Left forelimb (tissue), 1 donor: Measurements from ENCODE around the gene FANK1.

Source experiments
- DNase-seq: peaks from one replicate; pipeline ENCODE4 v3.0.0-alpha.2; 2018; ENCODE audit warnings: low spot score

FANK1 gene

DNA sequence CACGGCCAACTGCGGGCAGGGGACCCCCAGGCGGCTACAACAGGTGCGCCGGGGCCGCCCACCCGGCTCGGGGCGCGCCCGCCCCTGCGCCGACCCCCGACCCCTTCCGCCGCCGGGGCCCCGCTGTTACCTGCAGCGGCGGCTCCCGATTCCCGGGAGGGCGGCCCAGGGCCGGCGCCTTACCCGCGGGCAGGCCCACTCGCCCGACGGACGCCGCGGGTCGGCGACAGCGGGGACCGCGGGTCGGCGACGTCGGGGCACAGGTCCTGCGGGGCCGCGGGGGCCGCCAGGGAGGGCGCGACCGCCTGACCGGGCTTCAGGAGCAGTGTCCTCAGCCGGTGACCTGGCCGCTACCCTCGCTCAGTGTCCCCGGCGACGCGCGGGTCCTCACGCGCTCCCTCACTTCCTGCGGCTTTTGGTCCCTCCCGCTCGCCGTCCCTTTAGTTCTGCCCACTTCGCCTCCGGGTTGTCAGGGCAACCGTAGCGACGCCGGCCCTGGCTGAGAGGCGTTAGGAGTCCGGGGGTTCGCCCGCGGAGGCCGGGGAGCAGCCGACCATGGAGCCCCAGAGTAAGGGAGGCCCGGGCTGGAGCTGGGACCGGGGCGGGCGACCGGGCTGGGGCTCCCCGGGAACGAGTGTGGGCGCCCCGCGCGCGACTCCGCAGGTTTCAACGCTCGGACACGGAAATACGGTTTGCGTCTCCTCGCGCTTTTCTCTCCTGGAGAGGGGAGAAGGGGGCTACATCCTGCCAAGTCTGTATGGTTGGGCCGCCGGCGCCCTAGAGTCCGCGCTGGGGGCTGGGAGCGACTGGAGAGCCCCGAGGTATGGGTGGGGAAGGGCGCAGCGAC lies at the start of gene FANK1:
TSS of gene FANK1 (plus strand) at position 477 of the 847 bp plus-strand sequence. CDS start at position 556, 79 bp downstream.
- peak; percentile 93 for DNase-seq

- no peak for DNase-seq
Observed at GRCh38 chr10:125846894-125847293, 49.5 kb upstream of the FANK1 start.

GRCh38 chr10:125848371-125848770 lies 48.0 kb upstream of the FANK1 start:
- DNase-seq = no peak

- DNase-seq = no peak
Observed at GRCh38 chr10:125848857-125849256, 47.5 kb upstream of the FANK1 start.

- DNase-seq = no peak
Observed at GRCh38 chr10:125849448-125849847, 46.9 kb upstream of the FANK1 start.

DNA sequence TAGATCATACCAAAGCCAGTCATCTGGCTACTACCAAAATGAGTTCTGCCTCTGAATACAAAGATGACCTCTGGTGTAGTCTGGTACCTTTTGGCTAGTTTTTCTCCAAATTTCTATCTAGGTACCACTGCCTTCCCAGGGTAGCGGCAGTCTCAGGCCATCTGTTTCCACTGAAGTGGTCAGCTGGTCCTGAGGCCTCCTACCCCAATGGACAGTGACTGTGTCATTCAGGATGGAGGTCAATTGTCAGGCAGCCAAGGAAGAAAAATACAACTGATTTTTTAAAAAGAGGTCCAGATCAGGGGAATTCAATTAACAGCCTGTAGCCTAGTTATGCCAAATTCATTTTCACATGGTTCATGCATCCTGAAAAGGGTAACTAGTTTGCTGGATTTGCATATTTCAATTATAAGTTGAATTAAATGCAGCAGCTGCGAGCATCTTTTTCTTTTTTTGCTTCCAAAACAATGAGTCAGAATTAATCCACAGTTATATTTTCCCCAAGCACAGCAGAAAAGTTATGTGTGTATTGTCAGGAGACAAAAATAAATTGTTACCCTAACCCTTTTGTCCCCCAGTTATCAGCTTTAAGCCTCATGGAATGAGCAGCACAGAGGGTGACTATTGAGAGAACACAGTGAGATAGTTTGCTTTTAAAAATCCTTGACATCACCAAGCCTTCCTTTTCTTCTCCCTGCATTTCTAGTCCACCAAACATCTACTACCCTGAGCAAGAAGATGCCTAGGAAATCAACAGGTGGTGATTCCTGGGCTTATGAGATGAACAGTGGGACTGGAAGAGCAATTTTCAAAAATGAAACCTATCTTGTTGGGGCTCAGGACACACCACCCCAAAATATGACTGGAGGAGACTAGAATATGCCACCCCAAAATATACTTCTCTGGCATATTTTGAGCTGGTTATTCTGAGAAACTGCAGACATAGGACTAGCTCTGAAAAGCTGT lies 45.3 kb upstream of the FANK1 start:
- DNase-seq = no peak

GRCh38 chr10:125852487-125852886 lies 43.9 kb upstream of the FANK1 start:
- DNase-seq = no peak

DNA sequence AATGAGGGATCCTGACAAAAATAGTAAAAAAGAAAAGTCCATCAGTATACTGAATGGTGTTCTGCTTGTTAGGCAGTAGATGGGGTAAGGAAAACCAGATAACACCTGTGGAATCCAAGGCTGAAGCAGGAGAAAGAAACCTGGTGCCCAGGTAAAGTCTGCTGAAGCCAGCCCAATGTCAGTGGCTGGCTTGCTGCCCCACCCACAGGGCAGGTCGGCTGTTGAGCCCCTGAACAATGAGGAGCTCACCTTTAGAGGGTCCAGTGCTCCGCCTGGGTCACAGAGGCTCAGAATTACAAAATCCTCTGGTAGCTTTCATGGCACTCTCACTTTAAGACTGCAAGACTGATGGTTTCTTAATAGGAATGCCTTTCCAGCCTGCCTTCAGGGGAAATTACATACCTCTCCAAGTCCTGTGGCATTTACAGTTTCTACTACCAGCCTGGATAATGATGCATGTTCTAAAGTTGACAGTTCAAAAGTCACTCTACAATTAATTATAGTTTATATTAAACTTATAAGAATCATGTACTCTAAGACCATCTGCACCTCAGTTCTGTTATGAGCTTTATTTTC lies 39.1 kb upstream of the FANK1 start:
- DNase-seq = no peak

GRCh38 chr10:125859128-125859817 lies 37.1 kb upstream of the FANK1 start:
- DNase-seq = no peak

- no peak for DNase-seq
Observed at GRCh38 chr10:125865120-125865519, 31.2 kb upstream of the FANK1 start.

- no peak for DNase-seq
Observed at GRCh38 chr10:125866421-125867029, 29.8 kb upstream of the FANK1 start.

DNA sequence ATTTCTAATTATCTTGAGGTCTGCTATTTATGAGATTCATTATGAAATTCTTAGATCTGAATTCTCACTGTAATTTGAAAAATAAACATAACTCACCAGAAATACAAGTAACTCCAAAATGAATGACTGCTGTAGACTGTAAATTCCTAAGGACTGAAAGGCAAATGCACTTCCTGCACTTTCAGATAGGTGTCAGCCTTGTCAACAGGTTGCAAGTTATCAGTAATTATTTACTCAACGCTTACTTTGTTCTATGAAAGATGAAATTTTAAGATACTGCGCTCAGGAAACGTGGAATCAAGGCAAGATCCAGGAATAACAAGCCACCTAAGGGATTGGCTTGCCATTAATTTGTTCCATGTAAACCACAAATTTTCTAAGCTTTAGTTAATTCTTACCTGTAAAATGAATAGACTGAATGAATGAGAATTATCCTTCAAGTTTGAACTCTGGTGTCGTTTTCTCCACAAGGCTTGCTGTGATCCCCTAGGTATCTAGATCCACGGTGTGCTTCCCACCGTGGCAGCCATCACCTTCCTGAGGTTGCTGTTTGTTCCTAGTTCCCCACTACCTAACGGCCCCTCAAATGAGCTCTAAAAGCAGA lies 27.9 kb upstream of the FANK1 start:
- no peak for DNase-seq

DNA sequence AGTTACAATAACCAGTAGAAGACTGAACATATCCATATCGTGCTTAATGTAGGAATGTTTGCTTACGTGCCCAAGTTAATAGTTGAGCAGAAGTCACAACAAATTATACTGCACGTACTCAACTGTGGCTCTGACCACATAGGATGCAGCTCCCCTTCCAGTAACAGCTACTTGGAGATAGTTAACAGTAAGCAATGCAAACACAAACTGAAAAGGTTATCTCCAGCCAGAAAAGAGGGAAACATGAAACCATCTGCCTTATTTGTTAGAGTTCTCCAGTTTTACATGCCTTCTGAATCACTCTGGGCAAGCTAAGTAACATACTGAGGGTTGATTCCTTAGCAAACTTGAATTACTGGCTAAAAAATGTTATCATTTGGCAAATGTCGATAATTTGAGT lies 25.0 kb upstream of the FANK1 start:
- DNase-seq = no peak

- DNase-seq = no peak
Observed at GRCh38 chr10:125878957-125879835, 17.2 kb upstream of the FANK1 start.

- DNase-seq = no peak
Observed at GRCh38 chr10:125880719-125881118, 15.6 kb upstream of the FANK1 start.

DNA sequence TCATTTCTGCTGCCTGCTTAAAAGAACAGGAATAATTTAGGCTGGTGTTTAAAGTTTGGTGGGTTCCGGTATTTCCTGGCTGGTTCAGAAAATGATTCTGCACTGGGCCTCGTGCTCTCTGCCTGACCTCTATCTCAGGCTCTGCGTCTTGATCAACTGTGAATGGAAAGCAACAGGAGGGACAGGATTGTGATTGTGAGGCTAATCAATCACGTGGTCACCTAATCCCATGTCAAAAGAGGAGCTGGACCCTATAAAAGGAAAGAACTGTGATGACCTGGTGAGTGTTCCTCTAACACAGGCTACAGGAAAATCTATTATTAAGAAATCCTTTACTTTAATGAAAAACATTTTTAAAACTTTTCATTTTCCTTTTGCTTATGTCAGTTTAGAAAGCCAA lies 15.2 kb upstream of the FANK1 start, which contains the start of gene DHX32:
TSS of gene DHX32 (minus strand) at position 101 of the 400 bp plus-strand sequence. CDS start 468 bp downstream, outside the sequence.
- no peak for DNase-seq

GRCh38 chr10:125882596-125882995 lies 13.8 kb upstream of the FANK1 start:
- no peak for DNase-seq

GRCh38 chr10:125883211-125883610 lies 13.2 kb upstream of the FANK1 start:
- no peak for DNase-seq

- DNase-seq = no peak
Observed at GRCh38 chr10:125886914-125887512, 9.4 kb upstream of the FANK1 start.
